H9 (cell line): ENCODE data around the gene TPRG1. TPM values are rescaled to one million over a fixed set of nuclear protein-coding genes. Genes with fewer than 3 reads are reported as not detected.

Experiments used
- DNase-seq: peaks from one replicate; pipeline ENCODE4 v3.0.0-alpha.2; 2017
- H2AFZ ChIP-seq: one replicate; pipeline ENCODE4 v1.6.1; 2013; ENCODE audit warnings: mild to moderate bottlenecking, low read length, control low read depth, moderate library complexity
- H2AK5ac ChIP-seq: 2 replicates; pipeline ENCODE4 v1.6.1; 2013; ENCODE audit warnings: low read length, control low read depth, mixed read lengths; ENCODE audit not compliant: insufficient read length
- H2BK120ac ChIP-seq: one replicate; pipeline ENCODE4 v1.6.1; 2013; ENCODE audit warnings: low read depth, mild to moderate bottlenecking, low read length, control low read depth, inconsistent platforms; ENCODE audit not compliant: poor library complexity, severe bottlenecking
- H2BK12ac ChIP-seq: 2 replicates; pipeline ENCODE4 v1.6.1; 2013; ENCODE audit warnings: low read length, control low read depth, mixed read lengths, low read depth; ENCODE audit not compliant: insufficient read length
- H2BK15ac ChIP-seq: 2 replicates; pipeline ENCODE4 v1.6.1; 2013; ENCODE audit warnings: low read depth, low read length, control low read depth
- H2BK20ac ChIP-seq: one replicate; pipeline ENCODE4 v1.6.1; 2013; ENCODE audit warnings: low read depth, mild to moderate bottlenecking, low read length, control low read depth, inconsistent platforms; ENCODE audit not compliant: poor library complexity, severe bottlenecking
- H2BK5ac ChIP-seq: 2 replicates; pipeline ENCODE4 v1.6.1; 2013; ENCODE audit warnings: low read length, control low read depth, mixed read lengths; ENCODE audit not compliant: insufficient read length
- H3K14ac ChIP-seq: 2 replicates; pipeline ENCODE4 v1.6.1; 2013; ENCODE audit warnings: low read length, control low read depth; ENCODE audit not compliant: insufficient read depth
- H3K18ac ChIP-seq: 2 replicates; pipeline ENCODE4 v1.6.1; 2013; ENCODE audit warnings: low read depth, mild to moderate bottlenecking, mixed read lengths, low read length, control low read depth; ENCODE audit not compliant: insufficient read length
- H3K23ac ChIP-seq: 2 replicates; pipeline ENCODE4 v1.6.1; 2013; ENCODE audit warnings: low read length, control low read depth, mixed read lengths, low read depth; ENCODE audit not compliant: insufficient read length
- H3K23me2 ChIP-seq: 2 replicates; pipeline ENCODE4 v1.6.1; 2013; ENCODE audit warnings: low read depth, mild to moderate bottlenecking, mixed read lengths, low read length, control low read depth; ENCODE audit not compliant: insufficient read length, poor library complexity, severe bottlenecking
- H3K27ac ChIP-seq: 2 replicates; pipeline ENCODE4 v1.5.1; 2013; ENCODE audit warnings: low read length, control low read depth, mixed read lengths, low read depth; ENCODE audit not compliant: insufficient read length
- H3K27me3 ChIP-seq: 2 replicates; pipeline ENCODE4 v1.6.1; 2013; ENCODE audit warnings: low read length, control low read depth, inconsistent platforms; ENCODE audit not compliant: insufficient read depth
- H3K4ac ChIP-seq: 2 replicates; pipeline ENCODE4 v1.6.1; 2013; ENCODE audit warnings: low read depth, mild to moderate bottlenecking, control low read depth, inconsistent platforms, low read length, moderate library complexity
- H3K4me1 ChIP-seq: 2 replicates; pipeline ENCODE4 v1.6.1; 2013; ENCODE audit warnings: low read length, control low read depth, inconsistent platforms; ENCODE audit not compliant: insufficient read depth
- H3K4me2 ChIP-seq: 2 replicates; pipeline ENCODE4 v1.6.1; 2013; ENCODE audit warnings: low read length, control low read depth, mixed read lengths; ENCODE audit not compliant: insufficient read length, insufficient read depth
- H3K56ac ChIP-seq: 2 replicates; pipeline ENCODE4 v1.6.1; 2013; ENCODE audit warnings: low read depth, mild to moderate bottlenecking, mixed read lengths, low read length, control low read depth; ENCODE audit not compliant: insufficient read length
- H3K79me1 ChIP-seq: 2 replicates; pipeline ENCODE4 v1.6.1; 2013; ENCODE audit warnings: low read depth, mild to moderate bottlenecking, moderate library complexity, low read length, control low read depth, inconsistent platforms; ENCODE audit not compliant: insufficient read depth, poor library complexity, severe bottlenecking
- H3K79me2 ChIP-seq: 2 replicates; pipeline ENCODE4 v1.6.1; 2013; ENCODE audit warnings: low read length, control low read depth, inconsistent platforms; ENCODE audit not compliant: insufficient read depth
- H3K9ac ChIP-seq: 2 replicates; pipeline ENCODE4 v1.6.1; 2013; ENCODE audit warnings: low read length, control low read depth, mixed read lengths; ENCODE audit not compliant: insufficient read length; ENCODE audit errors: extremely low read depth
- H3K9me3 ChIP-seq: one replicate; pipeline ENCODE4 v1.6.1; 2013; ENCODE audit warnings: low read depth, low read length, inconsistent platforms; ENCODE audit not compliant: control insufficient read depth
- H3T11ph ChIP-seq: one replicate; pipeline ENCODE4 v1.6.1; 2013; ENCODE audit warnings: mild to moderate bottlenecking, low read length, control low read depth, inconsistent platforms
- H4K20me1 ChIP-seq: one replicate; pipeline ENCODE4 v1.6.1; 2013; ENCODE audit not compliant: control insufficient read depth, insufficient read length, insufficient read depth
- H4K5ac ChIP-seq: 2 replicates; pipeline ENCODE4 v1.6.1; 2013; ENCODE audit warnings: low read depth, mild to moderate bottlenecking, mixed read lengths, low read length, control low read depth; ENCODE audit not compliant: insufficient read length
- H4K8ac ChIP-seq: replicated peaks from 2 replicates; pipeline ENCODE4 v1.6.1; 2013; ENCODE audit warnings: low read length, control low read depth, mixed read lengths, low read depth; ENCODE audit not compliant: insufficient read length
- H4K91ac ChIP-seq: 2 replicates; pipeline ENCODE4 v1.6.1; 2013; ENCODE audit warnings: low read depth, mild to moderate bottlenecking, moderate library complexity, mixed read lengths, low read length, control low read depth; ENCODE audit not compliant: insufficient read length
- H3K27ac Mint-ChIP-seq, 3 experiments: 2 replicates in 2 of 3; 3 replicates in 1 of 3; pipeline ENCODE4 v1.8.0; 2020 to 2021; ENCODE audit warnings: mixed read lengths in 3 of 3, mild to moderate bottlenecking in 1 of 3, moderate library complexity in 1 of 3
- H3K27me3 Mint-ChIP-seq: 2 replicates; pipeline ENCODE4 v1.8.0; 2021; ENCODE audit warnings: low read depth, mild to moderate bottlenecking, moderate library complexity, mixed read lengths
- H3K36me3 Mint-ChIP-seq, 3 experiments: 2 replicates in 2 of 3; 3 replicates in 1 of 3; pipeline ENCODE4 v1.8.0; 2020 to 2021; ENCODE audit warnings: low read depth in 3 of 3, mixed read lengths in 3 of 3; ENCODE audit not compliant: insufficient read depth in 1 of 3
- H3K4me1 Mint-ChIP-seq, 2 experiments: 2 replicates each; pipeline ENCODE4 v1.8.0; 2020; ENCODE audit warnings: mixed read lengths in 2 of 2
- H3K4me3 Mint-ChIP-seq, 2 experiments: 2 replicates in 1 of 2; 3 replicates in 1 of 2; pipeline ENCODE4 v1.8.0; 2020 to 2021; ENCODE audit warnings: mild to moderate bottlenecking in 2 of 2, mixed read lengths in 2 of 2, moderate library complexity in 1 of 2
- H3K9me3 Mint-ChIP-seq, 2 experiments: 2 replicates in 1 of 2; 3 replicates in 1 of 2; pipeline ENCODE4 v1.8.0; 2020; ENCODE audit warnings: mild to moderate bottlenecking in 2 of 2, mixed read lengths in 2 of 2, moderate library complexity in 1 of 2
- WGBS: extraction: QIAGEN DNeasy Blood & Tissue Kit; methylation state at CpG from one replicate; pipeline ENCODE4 v1.1.7; 2013; ENCODE audit warnings: missing lambda C conversion rate, low lambda C conversion rate, mixed read lengths; ENCODE audit not compliant: insufficient read length; ENCODE audit errors: extremely low coverage; 5-methylcytosine and 5-hydroxymethylcytosine counted together
- total RNA-seq: library from RNA; stranded (reverse); gene quantifications from 2 replicates; pipeline ENCODE4 v1.2.1, GENCODE V29; 2021
- TF ChIP-seq, protein P1 (sequence below): fragments of 200-600 bp; sonication (generic); conservative IDR thresholded peaks from 3 replicates; pipeline ENCODE4 v1.8.0; 2021; ENCODE audit warnings: antibody characterized with exemption, mild to moderate bottlenecking

TPRG1 gene
- total RNA-seq, 1 experiment from 2014 or later, result 0.66 TPM

DNA sequence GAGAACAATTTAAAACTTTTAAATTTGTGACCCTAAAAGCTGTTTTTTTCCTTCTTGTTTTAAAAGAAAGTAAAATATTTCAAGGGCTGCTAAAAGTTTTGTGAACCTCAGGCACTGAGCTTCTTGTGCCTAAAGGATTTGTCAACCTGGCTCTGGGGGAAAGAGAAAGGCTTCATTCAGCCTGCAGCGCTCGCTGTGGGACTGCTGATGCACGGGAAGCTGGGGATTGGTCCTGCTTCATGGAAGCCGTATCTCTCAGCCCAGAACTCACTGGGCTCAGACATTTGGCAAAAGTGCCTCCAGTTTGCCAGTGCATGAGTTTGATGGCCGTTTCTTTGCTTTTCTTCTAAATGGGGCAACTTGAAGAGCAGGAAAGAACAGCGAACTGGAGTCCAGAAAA is 30.8 kb downstream of the TPRG1 start:
- Mint-ChIP-seq H3K4me1 (no peaks in the 10 kb centered on the region), H3K36me3 (no peaks in the 10 kb centered on the region), H3K9me3 (no peaks in the 10 kb centered on the region; a peak in 1 of 5 replicates), H3K4me3 (no peak overlapping the region), H3K27ac (no peak overlapping the region), H3K27me3 (no peaks in the 10 kb centered on the region)
- Histone ChIP-seq H2AK5ac (no peak overlapping the region), H3K4me1 (no peaks in the 10 kb centered on the region), H3K27me3 (no peaks in the 10 kb centered on the region), H2AFZ (no peak overlapping the region), H3K14ac (no peak overlapping the region), H4K8ac (no peak overlapping the region), H3K56ac (no peak overlapping the region), H4K5ac (no peak overlapping the region), H2BK120ac (no peak overlapping the region), H3K79me2 (no peaks in the 10 kb centered on the region), H2BK12ac (no peak overlapping the region), H3K4ac (no peak overlapping the region), H3K18ac (no peak overlapping the region), H4K20me1 (no peaks in the 10 kb centered on the region), H2BK5ac (no peak overlapping the region), H4K91ac (no peak overlapping the region), H3K27ac (no peak overlapping the region), H3K23ac (no peak overlapping the region), H3K9ac (no peak overlapping the region), H3K23me2 (no peaks in the 10 kb centered on the region), H3K79me1 (no peaks in the 10 kb centered on the region), H2BK15ac (no peak overlapping the region), H3T11ph (no peak overlapping the region), H2BK20ac (no peak overlapping the region), H3K4me2 (no peak overlapping the region), H3K9me3 (no peaks in the 10 kb centered on the region)
- no peak for DNase-seq
- no CpG with 5 or more reads among the region's 6 CpGs for WGBS
- TF ChIP-seq, protein P1, sequence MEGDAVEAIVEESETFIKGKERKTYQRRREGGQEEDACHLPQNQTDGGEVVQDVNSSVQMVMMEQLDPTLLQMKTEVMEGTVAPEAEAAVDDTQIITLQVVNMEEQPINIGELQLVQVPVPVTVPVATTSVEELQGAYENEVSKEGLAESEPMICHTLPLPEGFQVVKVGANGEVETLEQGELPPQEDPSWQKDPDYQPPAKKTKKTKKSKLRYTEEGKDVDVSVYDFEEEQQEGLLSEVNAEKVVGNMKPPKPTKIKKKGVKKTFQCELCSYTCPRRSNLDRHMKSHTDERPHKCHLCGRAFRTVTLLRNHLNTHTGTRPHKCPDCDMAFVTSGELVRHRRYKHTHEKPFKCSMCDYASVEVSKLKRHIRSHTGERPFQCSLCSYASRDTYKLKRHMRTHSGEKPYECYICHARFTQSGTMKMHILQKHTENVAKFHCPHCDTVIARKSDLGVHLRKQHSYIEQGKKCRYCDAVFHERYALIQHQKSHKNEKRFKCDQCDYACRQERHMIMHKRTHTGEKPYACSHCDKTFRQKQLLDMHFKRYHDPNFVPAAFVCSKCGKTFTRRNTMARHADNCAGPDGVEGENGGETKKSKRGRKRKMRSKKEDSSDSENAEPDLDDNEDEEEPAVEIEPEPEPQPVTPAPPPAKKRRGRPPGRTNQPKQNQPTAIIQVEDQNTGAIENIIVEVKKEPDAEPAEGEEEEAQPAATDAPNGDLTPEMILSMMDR, result no peak
